Mucosa of stomach (tissue), 1 donor: ENCODE measurements around the gene SYTL4.

Experiments used
- H3K27me3 ChIP-seq: one replicate; pipeline ENCODE4 v1.7.0; 2013; ENCODE audit warnings: mild to moderate bottlenecking, low read length; ENCODE audit not compliant: control insufficient read depth, insufficient read depth
- H3K36me3 ChIP-seq: one replicate; pipeline ENCODE4 v1.7.0; 2013; ENCODE audit warnings: low read length; ENCODE audit not compliant: control insufficient read depth, insufficient read depth
- H3K4me1 ChIP-seq: one replicate; pipeline ENCODE4 v1.7.0; 2013; ENCODE audit warnings: mild to moderate bottlenecking, low read length; ENCODE audit not compliant: control insufficient read depth, insufficient read depth
- H3K4me3 ChIP-seq: one replicate; pipeline ENCODE4 v1.7.0; 2013; ENCODE audit warnings: low read length
- H3K9ac ChIP-seq: one replicate; pipeline ENCODE4 v1.7.0; 2013; ENCODE audit warnings: mild to moderate bottlenecking, low read length, moderate library complexity
- H3K9me3 ChIP-seq: one replicate; pipeline ENCODE4 v1.7.0; 2013; ENCODE audit warnings: mild to moderate bottlenecking, low read length, moderate library complexity; ENCODE audit not compliant: control insufficient read depth
- donor health status: Pancreatic carcinoma.

The SYTL4 gene

DNA sequence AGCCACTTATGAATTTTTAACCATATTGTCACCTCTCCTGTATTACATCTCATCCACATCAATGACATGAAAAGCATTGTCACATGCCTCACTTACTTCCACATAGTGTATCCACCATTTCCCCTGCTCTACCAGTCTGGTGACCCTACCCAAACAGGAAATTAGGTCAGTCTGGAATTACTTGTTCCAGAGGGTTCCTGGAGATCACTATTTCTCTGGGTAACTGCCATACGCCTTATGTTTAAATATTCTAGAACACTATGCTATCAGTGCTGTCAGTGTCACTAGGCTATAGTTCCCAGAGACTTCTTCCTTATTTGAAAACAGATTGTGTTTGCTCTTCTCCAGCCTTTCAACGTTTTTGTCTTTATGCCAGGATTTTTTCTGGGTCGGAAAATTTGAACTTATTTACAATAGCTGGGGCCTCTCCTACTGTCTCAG is 73.0 kb downstream of the SYTL4 start:
- H3K27me3 ChIP-seq: no peaks in the 10 kb centered on the region
- H3K9ac ChIP-seq: no peak overlapping the region
- H3K9me3 ChIP-seq: no peaks in the 10 kb centered on the region
- peaks cover 4% of the 10 kb centered on the region for H3K4me1 ChIP-seq
- H3K4me3 ChIP-seq: no peak overlapping the region
- H3K36me3 ChIP-seq: no peaks in the 10 kb centered on the region

DNA sequence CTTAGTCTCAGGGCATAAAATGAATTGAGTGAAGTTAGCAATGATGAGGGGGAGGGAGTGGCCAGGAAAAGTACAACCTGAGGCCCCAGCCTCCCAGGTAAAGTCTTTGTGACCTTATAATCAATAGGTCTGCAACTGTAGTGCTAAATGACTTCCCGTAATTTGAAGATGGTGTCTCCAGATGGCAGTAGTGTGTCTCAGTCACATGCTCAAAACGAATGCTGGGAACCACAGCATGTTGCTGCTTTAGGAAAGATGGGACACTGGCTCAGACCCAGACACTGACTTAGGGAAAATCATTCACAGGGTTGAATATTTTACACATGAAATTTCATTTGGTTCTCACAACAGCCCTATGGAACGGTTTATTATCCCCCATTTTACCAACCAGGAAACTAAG is 77.7 kb downstream of the SYTL4 start:
- H3K36me3 ChIP-seq: no peaks in the 10 kb centered on the region
- H3K4me3 ChIP-seq: no peak overlapping the region

GRCh38 chrX:100652266-100652665 is 79.7 kb downstream of the SYTL4 start:
- H3K4me3 ChIP-seq: no peak overlapping the region
- H3K4me1 ChIP-seq: peaks cover 13% of the 10 kb centered on the region
- no peak overlapping the region for H3K9ac ChIP-seq
- H3K27me3 ChIP-seq: no peaks in the 10 kb centered on the region
- H3K36me3 ChIP-seq: no peaks in the 10 kb centered on the region
- no peaks in the 10 kb centered on the region for H3K9me3 ChIP-seq

More for the DNA sequence above, 77.7 kb downstream of the SYTL4 start:
- H3K9ac ChIP-seq: no peak overlapping the region
- H3K27me3 ChIP-seq: no peaks in the 10 kb centered on the region
- peaks cover 13% of the 10 kb centered on the region for H3K4me1 ChIP-seq
- H3K9me3 ChIP-seq: no peaks in the 10 kb centered on the region

DNA sequence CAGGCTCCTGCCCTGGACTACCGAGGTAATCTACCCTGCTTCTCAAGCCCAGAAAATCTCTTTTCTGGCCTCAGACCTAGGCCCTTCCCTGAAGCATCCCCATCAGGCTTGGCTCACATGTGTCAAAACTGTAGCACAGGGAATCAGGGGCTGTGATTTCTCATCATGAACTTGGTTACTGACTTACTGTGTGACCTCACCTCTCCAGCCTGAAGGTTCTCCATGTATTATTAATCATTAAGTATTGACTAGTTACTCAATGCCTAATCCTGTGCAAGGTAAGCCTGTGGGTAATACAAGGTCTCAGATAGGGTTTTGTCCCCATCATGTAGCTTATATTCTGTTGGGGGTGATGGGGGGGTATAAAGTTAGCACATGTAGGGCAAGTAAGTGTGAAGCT is 81.1 kb downstream of the SYTL4 start:
- Histone ChIP-seq H3K36me3 (no peaks in the 10 kb centered on the region), H3K9ac (no peak overlapping the region), H3K4me3 (no peak overlapping the region), H3K9me3 (no peaks in the 10 kb centered on the region), H3K4me1 (peaks cover 13% of the 10 kb centered on the region), H3K27me3 (no peaks in the 10 kb centered on the region)

DNA sequence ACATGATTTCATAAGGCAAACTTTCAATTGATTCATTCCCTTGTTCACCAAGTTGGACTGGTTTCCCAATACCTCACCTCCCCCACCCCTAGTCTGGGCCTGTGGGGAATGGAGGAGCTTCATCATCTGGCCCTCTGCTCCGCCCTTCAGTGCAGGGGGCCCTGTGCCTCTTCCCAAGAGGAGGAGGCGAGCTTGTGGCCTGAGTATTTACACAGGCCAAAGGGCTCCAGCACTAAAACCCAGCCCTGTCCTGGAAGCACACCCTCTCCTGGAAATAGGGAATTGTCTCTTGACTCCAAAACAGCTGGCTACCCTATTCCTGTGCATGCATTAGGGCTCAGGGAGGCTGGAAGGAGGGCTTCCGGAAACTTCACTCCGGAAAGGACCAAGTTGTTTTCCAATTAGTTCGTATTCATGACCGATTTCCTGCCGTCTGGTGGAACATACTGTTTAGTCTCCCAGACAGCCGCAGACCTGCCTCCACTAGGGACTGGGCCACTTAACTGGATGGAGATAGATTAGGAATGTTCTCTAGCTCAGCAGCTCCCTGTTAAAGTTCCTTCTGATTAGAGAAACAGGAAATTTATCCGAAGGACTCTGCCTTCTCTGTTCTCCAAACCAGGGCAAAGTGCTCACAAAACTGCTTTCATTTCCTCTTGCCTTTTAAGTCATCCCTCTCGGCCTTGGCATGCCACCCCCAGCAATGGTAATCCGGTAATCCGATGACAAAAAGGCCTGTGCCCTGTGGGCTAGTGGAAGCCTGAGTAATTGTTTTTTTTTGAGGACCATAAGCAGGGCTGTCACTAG is 82.2 kb downstream of the SYTL4 start:
- Histone ChIP-seq H3K36me3 (no peaks in the 10 kb centered on the region), H3K4me1 (peaks cover 13% of the 10 kb centered on the region), H3K9me3 (no peaks in the 10 kb centered on the region), H3K27me3 (no peaks in the 10 kb centered on the region), H3K4me3 (no peak overlapping the region), H3K9ac (no peak overlapping the region)

DNA sequence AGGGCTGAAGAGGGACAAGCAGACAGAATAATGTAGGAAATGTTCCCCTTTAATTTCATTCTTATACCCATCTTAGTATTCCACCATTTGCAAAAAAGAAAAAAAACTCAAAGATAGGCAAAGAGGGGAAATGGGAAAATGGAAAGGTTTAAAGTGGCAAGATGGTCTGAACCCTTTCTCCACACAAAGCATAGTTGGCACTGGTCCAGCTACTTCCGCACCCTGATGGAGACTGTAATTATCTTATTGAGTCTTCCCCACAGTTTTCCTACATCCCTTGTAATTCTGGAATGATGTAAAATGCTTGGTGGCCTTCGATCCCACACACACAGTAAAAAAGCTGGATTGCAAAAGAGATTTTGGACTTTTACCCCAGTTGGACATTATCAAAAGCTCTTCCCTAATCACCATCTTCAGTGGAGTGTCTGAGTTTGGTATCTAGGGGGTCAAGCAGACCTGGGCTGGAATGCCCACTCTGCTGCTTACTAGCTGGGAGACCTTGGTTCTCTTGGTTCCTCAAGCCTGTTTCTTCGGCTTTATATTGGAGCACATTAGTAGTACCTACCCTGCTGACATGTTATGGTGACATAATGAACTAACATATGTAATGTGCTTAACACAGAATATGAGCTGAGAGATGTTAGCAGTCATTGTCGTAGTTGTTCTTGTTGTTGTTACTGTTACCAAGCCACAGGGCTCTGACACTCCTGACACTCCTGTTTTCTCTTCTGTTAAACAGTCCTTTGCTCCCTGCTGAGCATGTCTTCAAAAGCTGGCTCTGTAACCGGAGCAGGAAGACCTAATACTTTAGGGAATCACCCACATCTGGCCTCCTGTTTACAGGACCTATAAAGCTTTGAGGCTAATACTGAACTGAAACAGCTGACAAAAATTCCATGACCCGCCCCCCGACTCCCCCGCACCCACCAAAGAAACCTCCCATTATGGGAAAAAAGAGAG is 83.2 kb downstream of the SYTL4 start:
- no peak overlapping the region for H3K4me3 ChIP-seq
- no peaks in the 10 kb centered on the region for H3K36me3 ChIP-seq
- H3K27me3 ChIP-seq: no peaks in the 10 kb centered on the region
- no peak overlapping the region for H3K9ac ChIP-seq
- peaks cover 20% of the 10 kb centered on the region for H3K4me1 ChIP-seq
- no peaks in the 10 kb centered on the region for H3K9me3 ChIP-seq

DNA sequence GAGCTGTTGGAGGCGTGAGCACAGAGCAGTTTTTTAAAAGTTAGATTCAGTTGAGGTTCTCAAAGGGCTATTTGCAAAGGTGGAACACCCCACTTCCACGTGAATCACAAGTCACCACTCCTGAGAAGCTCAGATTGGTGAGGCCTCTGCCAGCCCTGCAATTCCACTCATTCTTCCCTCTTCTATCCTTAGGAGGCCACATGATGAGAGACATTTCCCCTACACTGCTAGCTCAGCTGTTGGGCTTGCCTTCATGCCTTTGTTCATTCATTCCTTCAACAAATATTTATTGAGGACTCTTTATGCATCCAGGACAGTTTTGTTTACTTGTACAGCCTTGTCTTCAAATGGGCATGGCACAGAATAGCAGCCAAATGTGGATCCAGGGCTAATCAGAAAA is 84.2 kb downstream of the SYTL4 start:
- Histone ChIP-seq H3K4me3 (no peak overlapping the region), H3K9ac (no peak overlapping the region), H3K36me3 (no peaks in the 10 kb centered on the region), H3K27me3 (no peaks in the 10 kb centered on the region), H3K4me1 (peaks cover 21% of the 10 kb centered on the region), H3K9me3 (no peaks in the 10 kb centered on the region)

DNA sequence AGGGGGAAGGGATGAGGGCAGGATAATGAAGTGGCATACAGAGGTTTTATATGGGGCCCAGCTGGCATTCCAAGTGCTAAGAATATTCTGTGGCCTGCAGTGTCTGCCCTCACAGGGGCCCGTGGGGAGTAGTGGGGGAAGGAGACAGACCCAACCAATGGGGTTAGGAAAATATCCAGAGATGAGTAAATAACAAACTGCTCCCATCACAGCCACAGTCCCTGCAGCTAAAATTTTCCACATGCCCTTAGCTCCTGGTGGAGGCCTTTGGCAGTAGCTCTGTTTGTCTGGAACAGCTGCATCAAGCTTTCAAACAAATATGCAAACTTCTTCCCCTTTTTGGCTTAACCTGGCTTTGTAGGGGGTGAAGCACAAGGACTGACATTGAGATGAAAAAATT is 84.8 kb downstream of the SYTL4 start:
- Histone ChIP-seq H3K9me3 (no peaks in the 10 kb centered on the region), H3K4me1 (peaks cover 25% of the 10 kb centered on the region), H3K9ac (no peak overlapping the region), H3K4me3 (no peak overlapping the region), H3K27me3 (no peaks in the 10 kb centered on the region), H3K36me3 (no peaks in the 10 kb centered on the region)

GRCh38 chrX:100645106-100645505 is 86.8 kb downstream of the SYTL4 start:
- H3K9me3 ChIP-seq: no peaks in the 10 kb centered on the region
- H3K27me3 ChIP-seq: no peaks in the 10 kb centered on the region
- peaks cover 20% of the 10 kb centered on the region for H3K4me1 ChIP-seq
- H3K4me3 ChIP-seq: no peak overlapping the region
- no peaks in the 10 kb centered on the region for H3K36me3 ChIP-seq
- no peak overlapping the region for H3K9ac ChIP-seq

DNA sequence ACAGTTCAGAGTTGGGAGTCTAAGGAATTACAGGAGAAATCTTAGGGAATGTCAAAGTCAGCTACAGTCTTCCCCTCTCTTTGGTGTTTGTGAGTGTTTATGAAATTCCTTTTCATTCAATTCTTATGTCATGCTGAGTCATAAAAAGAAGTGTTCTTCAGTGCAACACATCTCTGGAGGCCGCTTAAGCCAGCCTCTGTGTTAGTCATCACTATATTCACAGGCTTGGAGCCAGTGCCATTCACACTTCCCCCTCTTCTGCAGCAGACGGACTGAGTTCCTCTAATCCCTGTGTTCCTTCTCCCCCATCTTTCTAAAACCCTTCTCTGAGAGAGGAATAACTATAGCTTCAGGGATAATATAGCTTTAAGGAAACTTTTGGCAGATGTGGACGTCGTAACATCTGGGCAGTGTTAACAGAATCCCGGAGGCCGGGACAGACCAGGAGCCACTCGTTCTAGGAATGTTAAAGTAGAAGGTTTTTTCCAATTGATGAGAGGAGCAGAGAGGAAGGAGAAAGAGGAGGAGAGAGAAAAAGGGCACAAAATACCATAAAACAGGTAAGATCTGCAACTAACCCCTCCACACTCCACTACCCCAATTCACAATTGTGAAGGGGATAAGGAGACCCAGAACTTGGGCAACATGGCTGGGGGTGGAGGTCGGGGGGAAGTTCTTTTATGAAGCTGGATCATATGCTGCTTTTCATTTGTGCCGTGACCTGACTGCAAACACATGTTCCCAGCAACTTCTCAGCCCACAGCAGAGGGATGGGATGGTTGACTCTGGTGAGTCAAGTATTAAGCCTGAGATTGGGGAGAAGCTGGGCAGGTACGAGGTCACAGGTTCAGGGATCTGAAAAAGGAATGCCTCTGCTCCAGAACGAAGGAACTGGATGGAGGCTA is 87.7 kb downstream of the SYTL4 start, which contains the start of gene SRPX2:
SRPX2 (plus strand) TSS at position 244 of the 905 bp plus-strand sequence. CDS start 2,124 bp downstream, outside the sequence.
- Histone ChIP-seq H3K4me3 (no peak within 1 kb of the TSS), H3K9ac (no peak within 1 kb of the TSS), H3K36me3 (no peaks in the 10 kb centered on the region), H3K9me3 (no peaks in the 10 kb centered on the region), H3K27me3 (no peaks in the 10 kb centered on the region), H3K4me1 (peaks cover 12% of the 10 kb centered on the region)

- Histone ChIP-seq H3K27me3 (no peaks in the 10 kb centered on the region), H3K4me3 (no peak overlapping the region), H3K36me3 (no peaks in the 10 kb centered on the region), H3K9me3 (no peaks in the 10 kb centered on the region), H3K4me1 (peaks cover 12% of the 10 kb centered on the region), H3K9ac (no peak overlapping the region)
Observed at GRCh38 chrX:100643212-100643611, 88.7 kb downstream of the SYTL4 start.
